Measurements from ENCODE around the gene PDGFD.

GRCh38 chr11:103961010-103961409 is 202.9 kb downstream of the PDGFD start:
- TF ChIP-seq, protein P1, sequence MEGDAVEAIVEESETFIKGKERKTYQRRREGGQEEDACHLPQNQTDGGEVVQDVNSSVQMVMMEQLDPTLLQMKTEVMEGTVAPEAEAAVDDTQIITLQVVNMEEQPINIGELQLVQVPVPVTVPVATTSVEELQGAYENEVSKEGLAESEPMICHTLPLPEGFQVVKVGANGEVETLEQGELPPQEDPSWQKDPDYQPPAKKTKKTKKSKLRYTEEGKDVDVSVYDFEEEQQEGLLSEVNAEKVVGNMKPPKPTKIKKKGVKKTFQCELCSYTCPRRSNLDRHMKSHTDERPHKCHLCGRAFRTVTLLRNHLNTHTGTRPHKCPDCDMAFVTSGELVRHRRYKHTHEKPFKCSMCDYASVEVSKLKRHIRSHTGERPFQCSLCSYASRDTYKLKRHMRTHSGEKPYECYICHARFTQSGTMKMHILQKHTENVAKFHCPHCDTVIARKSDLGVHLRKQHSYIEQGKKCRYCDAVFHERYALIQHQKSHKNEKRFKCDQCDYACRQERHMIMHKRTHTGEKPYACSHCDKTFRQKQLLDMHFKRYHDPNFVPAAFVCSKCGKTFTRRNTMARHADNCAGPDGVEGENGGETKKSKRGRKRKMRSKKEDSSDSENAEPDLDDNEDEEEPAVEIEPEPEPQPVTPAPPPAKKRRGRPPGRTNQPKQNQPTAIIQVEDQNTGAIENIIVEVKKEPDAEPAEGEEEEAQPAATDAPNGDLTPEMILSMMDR (conservative IDR thresholded peaks at IDR 0.05 in 1 of 2, IDR thresholded peaks at IDR 0.05 in 1 of 2; ENCODE audit: low read depth in 1 of 2, low read length in 2 of 2) = no peak
- no peak for TF ChIP-seq EZH2 (IDR thresholded peaks at IDR 0.05; ENCODE audit: low read length, missing control alignments)
